WTC11 (cell line): Measurements from ENCODE around the gene KCNC3. TPM values are rescaled to one million over a fixed set of nuclear protein-coding genes. Genes with fewer than 3 reads are reported as not detected.
A peak's percentile ranks its signal among the peaks of the same experiment; 100 is the strongest.

Experiments
- ATAC-seq: fragments of 200-7000 bp; cut with Tn5 transposase; 2 replicates; pipeline ENCODE4 v1.10.0; 2021; ENCODE audit warnings: mild to moderate bottlenecking, moderate library complexity
- CTCF ChIA-PET: fragments of 300-600 bp; sonication (Branson Sonifier 250); formaldehyde crosslinking; loops from one replicate; lab custom pipeline; 2021; ENCODE audit warnings: antibody characterized with exemption; lab: Charles Lee
- POLR2A ChIA-PET: fragments of 350-600 bp; sonication (Branson Sonifier 250); formaldehyde crosslinking; loops from one replicate; lab custom pipeline; 2021; ENCODE audit warnings: antibody characterized with exemption; lab: Charles Lee
- DNase-seq: peaks from one replicate; pipeline ENCODE4 v3.0.0; 2021; ENCODE audit warnings: low spot score
- H3K27ac Mint-ChIP-seq: 2 replicates; pipeline ENCODE4 v1.8.0; 2021; ENCODE audit warnings: mixed read lengths
- H3K27me3 Mint-ChIP-seq: 2 replicates; pipeline ENCODE4 v1.8.0; 2021; ENCODE audit warnings: low read depth, mild to moderate bottlenecking, moderate library complexity, mixed read lengths
- H3K36me3 Mint-ChIP-seq: 2 replicates; pipeline ENCODE4 v1.8.0; 2021; ENCODE audit warnings: mixed read lengths
- H3K4me1 Mint-ChIP-seq: 2 replicates; pipeline ENCODE4 v1.8.0; 2022; ENCODE audit warnings: mixed read lengths
- H3K4me3 Mint-ChIP-seq: 2 replicates; pipeline ENCODE4 v1.8.0; 2021; ENCODE audit warnings: mild to moderate bottlenecking, moderate library complexity, mixed read lengths
- H3K9me3 Mint-ChIP-seq: 2 replicates; pipeline ENCODE4 v1.8.0; 2021; ENCODE audit warnings: mixed read lengths
- CREM ChIP-seq: sonication (generic); formaldehyde crosslinking; IDR thresholded peaks from 2 replicates; pipeline ENCODE4 v1.8.1; 2022; ENCODE audit warnings: mild to moderate bottlenecking, missing genetic modification reagents, moderate library complexity
- GTF2I ChIP-seq: fragments of 250-450 bp; sonication (Bioruptor Pico); conservative IDR thresholded peaks from 2 replicates; pipeline ENCODE4 v1.4.0; 2021; ENCODE audit warnings: mild to moderate bottlenecking
- TEAD1 ChIP-seq: sonication (generic); formaldehyde crosslinking; IDR thresholded peaks from 2 replicates; pipeline ENCODE4 v1.8.0; 2022; ENCODE audit warnings: mild to moderate bottlenecking, missing genetic modification reagents
- TEAD4 ChIP-seq: sonication (generic); formaldehyde crosslinking; IDR thresholded peaks from 2 replicates; pipeline ENCODE4 v1.8.0; 2022; ENCODE audit warnings: mild to moderate bottlenecking, missing genetic modification reagents
- ZNF396 ChIP-seq: fragments of 250-450 bp; sonication (Bioruptor Pico); IDR thresholded peaks from 2 replicates; pipeline ENCODE4 v1.8.0; 2021; ENCODE audit warnings: mild to moderate bottlenecking, moderate library complexity, borderline replicate concordance
- total RNA-seq: library from RNA; stranded (reverse); gene quantifications from 3 replicates; pipeline ENCODE4 v1.2.3, GENCODE V29; 2021
- TF ChIP-seq, protein P1 (sequence below): sonication (generic); formaldehyde crosslinking; IDR thresholded peaks from 2 replicates; pipeline ENCODE4 v1.8.1; 2022; ENCODE audit warnings: missing genetic modification reagents, borderline replicate concordance
- TF ChIP-seq, protein P2 (sequence below): sonication (generic); formaldehyde crosslinking; IDR thresholded peaks from 2 replicates; pipeline ENCODE4 v1.8.0; 2022; ENCODE audit warnings: mild to moderate bottlenecking, missing genetic modification reagents
- TF ChIP-seq, protein P3 (sequence below): sonication (generic); formaldehyde crosslinking; IDR thresholded peaks from 2 replicates; pipeline ENCODE4 v1.8.1; 2023; ENCODE audit warnings: mild to moderate bottlenecking, moderate library complexity, missing genetic modification reagents
- TF ChIP-seq, protein P4 (sequence below): fragments of 250-450 bp; sonication (Bioruptor Pico); IDR thresholded peaks from 2 replicates; pipeline ENCODE4 v2.1.2; 2022; ENCODE audit warnings: mild to moderate bottlenecking, moderate library complexity
- TF ChIP-seq, protein P5 (sequence below): sonication (generic); formaldehyde crosslinking; IDR thresholded peaks from 2 replicates; pipeline ENCODE4 v1.8.1; 2022; ENCODE audit warnings: mild to moderate bottlenecking, moderate library complexity, missing genetic modification reagents
- TF ChIP-seq, protein P6 (sequence below): sonication (generic); formaldehyde crosslinking; IDR thresholded peaks from 2 replicates; pipeline ENCODE4 v1.8.0; 2022; ENCODE audit warnings: missing genetic modification reagents
- TF ChIP-seq, protein P7 (sequence below): sonication (generic); formaldehyde crosslinking; conservative IDR thresholded peaks from 2 replicates; pipeline ENCODE4 v1.8.1; 2022; ENCODE audit warnings: mild to moderate bottlenecking, missing genetic modification reagents
- TF ChIP-seq, protein P8 (sequence below): sonication (generic); formaldehyde crosslinking; conservative IDR thresholded peaks from 2 replicates; pipeline ENCODE4 v1.8.1; 2023; ENCODE audit warnings: mild to moderate bottlenecking, low read depth, missing genetic modification reagents, moderate library complexity

The KCNC3 gene
- total RNA-seq, 1 experiment from 2014 or later = 8.5 TPM

DNA sequence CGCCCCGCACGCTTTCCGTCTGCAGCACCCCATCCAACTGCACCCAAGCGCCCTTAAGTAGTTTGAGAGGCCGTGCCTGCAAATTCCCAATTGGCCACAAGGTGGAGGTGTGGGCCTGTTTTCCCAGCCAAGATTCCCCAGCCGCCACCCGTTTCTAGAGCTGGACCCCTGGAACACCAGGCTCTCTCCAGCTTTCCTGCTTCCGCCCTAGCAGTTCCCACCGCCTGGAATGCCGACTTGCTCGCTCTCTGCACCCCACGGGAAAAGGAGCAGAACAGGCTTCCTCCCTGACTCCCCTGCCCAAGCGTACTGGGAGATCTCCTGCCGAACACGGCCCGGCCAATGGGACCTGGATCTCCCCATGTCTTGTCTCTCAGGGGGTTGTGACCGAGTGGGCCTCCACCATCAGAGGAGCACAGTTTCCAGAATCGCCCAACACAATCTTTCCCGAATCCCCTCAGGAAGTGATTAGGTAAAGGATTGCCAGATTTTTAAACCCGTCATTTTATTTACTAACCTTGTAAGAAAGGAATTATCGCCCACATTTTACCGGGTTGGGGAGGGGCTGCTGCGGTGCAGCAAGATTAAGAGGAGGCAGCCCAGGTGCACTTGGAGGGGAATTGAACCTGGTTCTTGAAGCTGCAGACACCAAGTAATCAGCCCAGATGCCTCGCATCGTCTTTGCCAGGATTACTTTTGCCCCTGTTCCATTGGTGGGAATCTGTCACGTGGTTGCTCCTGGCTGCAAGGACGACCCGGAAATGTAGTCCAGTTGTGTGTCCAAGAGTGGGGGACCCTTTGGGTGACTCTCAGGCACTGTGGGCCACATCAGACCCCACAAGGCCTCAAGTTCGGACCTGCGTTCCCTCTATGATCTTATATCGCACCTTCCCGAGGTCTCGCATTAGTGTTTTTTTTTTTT is 39.7 kb upstream of the KCNC3 start (continued):
- TF ChIP-seq, protein P1, sequence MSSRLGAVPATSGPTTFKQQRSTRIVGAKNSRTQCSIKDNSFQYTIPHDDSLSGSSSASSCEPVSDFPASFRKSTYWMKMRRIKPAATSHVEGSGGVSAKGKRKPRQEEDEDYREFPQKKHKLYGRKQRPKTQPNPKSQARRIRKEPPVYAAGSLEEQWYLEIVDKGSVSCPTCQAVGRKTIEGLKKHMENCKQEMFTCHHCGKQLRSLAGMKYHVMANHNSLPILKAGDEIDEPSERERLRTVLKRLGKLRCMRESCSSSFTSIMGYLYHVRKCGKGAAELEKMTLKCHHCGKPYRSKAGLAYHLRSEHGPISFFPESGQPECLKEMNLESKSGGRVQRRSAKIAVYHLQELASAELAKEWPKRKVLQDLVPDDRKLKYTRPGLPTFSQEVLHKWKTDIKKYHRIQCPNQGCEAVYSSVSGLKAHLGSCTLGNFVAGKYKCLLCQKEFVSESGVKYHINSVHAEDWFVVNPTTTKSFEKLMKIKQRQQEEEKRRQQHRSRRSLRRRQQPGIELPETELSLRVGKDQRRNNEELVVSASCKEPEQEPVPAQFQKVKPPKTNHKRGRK (CRISPR knock-in tag) = no peak
- TF ChIP-seq, protein P2, sequence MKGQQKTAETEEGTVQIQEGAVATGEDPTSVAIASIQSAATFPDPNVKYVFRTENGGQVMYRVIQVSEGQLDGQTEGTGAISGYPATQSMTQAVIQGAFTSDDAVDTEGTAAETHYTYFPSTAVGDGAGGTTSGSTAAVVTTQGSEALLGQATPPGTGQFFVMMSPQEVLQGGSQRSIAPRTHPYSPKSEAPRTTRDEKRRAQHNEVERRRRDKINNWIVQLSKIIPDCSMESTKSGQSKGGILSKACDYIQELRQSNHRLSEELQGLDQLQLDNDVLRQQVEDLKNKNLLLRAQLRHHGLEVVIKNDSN (CRISPR knock-in tag) = peak; percentile 90
- TF ChIP-seq TEAD4 (CRISPR knock-in tag) = 0 out of 2 replicates have a peak, but pooled peaks have one; percentile 61
- TF ChIP-seq, protein P3, sequence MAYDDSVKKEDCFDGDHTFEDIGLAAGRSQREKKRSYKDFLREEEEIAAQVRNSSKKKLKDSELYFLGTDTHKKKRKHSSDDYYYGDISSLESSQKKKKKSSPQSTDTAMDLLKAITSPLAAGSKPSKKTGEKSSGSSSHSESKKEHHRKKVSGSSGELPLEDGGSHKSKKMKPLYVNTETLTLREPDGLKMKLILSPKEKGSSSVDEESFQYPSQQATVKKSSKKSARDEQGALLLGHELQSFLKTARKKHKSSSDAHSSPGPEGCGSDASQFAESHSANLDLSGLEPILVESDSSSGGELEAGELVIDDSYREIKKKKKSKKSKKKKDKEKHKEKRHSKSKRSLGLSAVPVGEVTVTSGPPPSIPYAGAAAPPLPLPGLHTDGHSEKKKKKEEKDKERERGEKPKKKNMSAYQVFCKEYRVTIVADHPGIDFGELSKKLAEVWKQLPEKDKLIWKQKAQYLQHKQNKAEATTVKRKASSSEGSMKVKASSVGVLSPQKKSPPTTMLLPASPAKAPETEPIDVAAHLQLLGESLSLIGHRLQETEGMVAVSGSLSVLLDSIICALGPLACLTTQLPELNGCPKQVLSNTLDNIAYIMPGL (CRISPR knock-in tag) = peak; percentile 47; the same call in 1 of the 2 replicates
- TF ChIP-seq, protein P4, sequence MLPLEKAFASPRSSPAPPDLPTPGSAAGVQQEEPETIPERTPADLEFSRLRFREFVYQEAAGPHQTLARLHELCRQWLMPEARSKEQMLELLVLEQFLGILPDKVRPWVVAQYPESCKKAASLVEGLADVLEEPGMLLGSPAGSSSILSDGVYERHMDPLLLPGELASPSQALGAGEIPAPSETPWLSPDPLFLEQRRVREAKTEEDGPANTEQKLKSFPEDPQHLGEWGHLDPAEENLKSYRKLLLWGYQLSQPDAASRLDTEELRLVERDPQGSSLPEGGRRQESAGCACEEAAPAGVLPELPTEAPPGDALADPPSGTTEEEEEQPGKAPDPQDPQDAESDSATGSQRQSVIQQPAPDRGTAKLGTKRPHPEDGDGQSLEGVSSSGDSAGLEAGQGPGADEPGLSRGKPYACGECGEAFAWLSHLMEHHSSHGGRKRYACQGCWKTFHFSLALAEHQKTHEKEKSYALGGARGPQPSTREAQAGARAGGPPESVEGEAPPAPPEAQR (CRISPR knock-in tag) = no peak
- TF ChIP-seq, protein P5, sequence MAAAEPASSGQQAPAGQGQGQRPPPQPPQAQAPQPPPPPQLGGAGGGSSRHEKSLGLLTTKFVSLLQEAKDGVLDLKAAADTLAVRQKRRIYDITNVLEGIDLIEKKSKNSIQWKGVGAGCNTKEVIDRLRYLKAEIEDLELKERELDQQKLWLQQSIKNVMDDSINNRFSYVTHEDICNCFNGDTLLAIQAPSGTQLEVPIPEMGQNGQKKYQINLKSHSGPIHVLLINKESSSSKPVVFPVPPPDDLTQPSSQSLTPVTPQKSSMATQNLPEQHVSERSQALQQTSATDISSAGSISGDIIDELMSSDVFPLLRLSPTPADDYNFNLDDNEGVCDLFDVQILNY (CRISPR knock-in tag) = no peak
- TF ChIP-seq, protein P6, sequence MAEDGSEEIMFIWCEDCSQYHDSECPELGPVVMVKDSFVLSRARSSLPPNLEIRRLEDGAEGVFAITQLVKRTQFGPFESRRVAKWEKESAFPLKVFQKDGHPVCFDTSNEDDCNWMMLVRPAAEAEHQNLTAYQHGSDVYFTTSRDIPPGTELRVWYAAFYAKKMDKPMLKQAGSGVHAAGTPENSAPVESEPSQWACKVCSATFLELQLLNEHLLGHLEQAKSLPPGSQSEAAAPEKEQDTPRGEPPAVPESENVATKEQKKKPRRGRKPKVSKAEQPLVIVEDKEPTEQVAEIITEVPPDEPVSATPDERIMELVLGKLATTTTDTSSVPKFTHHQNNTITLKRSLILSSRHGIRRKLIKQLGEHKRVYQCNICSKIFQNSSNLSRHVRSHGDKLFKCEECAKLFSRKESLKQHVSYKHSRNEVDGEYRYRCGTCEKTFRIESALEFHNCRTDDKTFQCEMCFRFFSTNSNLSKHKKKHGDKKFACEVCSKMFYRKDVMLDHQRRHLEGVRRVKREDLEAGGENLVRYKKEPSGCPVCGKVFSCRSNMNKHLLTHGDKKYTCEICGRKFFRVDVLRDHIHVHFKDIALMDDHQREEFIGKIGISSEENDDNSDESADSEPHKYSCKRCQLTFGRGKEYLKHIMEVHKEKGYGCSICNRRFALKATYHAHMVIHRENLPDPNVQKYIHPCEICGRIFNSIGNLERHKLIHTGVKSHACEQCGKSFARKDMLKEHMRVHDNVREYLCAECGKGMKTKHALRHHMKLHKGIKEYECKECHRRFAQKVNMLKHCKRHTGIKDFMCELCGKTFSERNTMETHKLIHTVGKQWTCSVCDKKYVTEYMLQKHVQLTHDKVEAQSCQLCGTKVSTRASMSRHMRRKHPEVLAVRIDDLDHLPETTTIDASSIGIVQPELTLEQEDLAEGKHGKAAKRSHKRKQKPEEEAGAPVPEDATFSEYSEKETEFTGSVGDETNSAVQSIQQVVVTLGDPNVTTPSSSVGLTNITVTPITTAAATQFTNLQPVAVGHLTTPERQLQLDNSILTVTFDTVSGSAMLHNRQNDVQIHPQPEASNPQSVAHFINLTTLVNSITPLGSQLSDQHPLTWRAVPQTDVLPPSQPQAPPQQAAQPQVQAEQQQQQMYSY (CRISPR knock-in tag) = peak; percentile 94
- no peak for TF ChIP-seq ZNF396 (CRISPR knock-in tag)
- TF ChIP-seq, protein P7, sequence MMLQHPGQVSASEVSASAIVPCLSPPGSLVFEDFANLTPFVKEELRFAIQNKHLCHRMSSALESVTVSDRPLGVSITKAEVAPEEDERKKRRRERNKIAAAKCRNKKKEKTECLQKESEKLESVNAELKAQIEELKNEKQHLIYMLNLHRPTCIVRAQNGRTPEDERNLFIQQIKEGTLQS (CRISPR knock-in tag) = no peak
- no peak for TF ChIP-seq CREM (CRISPR knock-in tag)

DNA sequence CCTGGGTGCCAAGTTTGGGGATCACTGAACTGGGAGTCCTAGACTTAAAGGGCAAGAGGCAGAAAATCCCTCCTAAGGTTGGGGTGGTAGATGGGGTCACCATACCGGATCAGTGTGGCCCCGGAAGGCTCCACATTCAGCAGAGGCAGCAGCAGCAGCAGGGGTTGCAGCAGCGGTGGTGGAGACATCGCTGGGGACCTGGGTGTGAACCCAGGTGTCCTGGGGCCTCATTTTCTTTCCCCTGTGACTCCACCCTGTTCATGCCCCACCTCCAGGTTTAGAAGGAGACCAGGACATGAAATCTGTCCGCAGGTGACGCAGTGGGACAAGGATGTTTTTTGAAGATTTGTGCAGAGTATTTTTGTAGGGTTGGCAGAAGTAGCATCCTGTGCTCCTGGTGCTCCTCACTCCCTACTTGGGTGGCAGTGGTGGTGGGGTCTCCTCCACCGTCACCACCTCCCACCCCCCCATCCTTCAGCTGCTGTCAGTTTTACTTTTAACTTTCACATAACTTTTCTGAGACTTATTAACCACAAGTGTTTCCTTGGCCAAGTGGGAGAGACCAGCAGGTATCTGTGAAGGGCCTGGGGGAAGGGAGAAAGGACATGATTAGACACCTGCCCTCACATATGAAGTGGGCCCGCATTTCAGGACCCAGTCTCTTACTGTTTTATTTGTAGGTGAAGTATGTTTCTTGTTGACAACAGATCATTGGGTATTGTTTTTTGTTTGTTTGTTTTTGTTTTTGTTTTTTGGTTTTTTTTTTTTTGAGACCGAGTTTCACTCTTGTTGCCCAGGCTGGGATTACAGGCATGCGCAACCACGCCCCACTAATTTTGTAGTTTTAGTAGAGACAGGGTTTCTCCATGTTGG is 36.5 kb upstream of the KCNC3 start, which contains the start of gene NAPSA:
Gene NAPSA (minus strand): TSS at position 206 of the 873 bp plus-strand sequence. CDS start 18 bp downstream, at position 188.
- no peak for ATAC-seq
- peaks cover 17% of the 10 kb centered on the region for H3K27me3 Mint-ChIP-seq
- peaks cover 2% of the 10 kb centered on the region; the same call in 1 of the 2 replicates for H3K4me1 Mint-ChIP-seq
- TF ChIP-seq, protein P1 (CRISPR knock-in tag) = no peak
- TF ChIP-seq GTF2I (no peak), TEAD1 (no peak)
- TF ChIP-seq, protein P8, sequence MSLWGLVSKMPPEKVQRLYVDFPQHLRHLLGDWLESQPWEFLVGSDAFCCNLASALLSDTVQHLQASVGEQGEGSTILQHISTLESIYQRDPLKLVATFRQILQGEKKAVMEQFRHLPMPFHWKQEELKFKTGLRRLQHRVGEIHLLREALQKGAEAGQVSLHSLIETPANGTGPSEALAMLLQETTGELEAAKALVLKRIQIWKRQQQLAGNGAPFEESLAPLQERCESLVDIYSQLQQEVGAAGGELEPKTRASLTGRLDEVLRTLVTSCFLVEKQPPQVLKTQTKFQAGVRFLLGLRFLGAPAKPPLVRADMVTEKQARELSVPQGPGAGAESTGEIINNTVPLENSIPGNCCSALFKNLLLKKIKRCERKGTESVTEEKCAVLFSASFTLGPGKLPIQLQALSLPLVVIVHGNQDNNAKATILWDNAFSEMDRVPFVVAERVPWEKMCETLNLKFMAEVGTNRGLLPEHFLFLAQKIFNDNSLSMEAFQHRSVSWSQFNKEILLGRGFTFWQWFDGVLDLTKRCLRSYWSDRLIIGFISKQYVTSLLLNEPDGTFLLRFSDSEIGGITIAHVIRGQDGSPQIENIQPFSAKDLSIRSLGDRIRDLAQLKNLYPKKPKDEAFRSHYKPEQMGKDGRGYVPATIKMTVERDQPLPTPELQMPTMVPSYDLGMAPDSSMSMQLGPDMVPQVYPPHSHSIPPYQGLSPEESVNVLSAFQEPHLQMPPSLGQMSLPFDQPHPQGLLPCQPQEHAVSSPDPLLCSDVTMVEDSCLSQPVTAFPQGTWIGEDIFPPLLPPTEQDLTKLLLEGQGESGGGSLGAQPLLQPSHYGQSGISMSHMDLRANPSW (CRISPR knock-in tag) = no peak
- H3K27ac Mint-ChIP-seq = no peak within 1 kb of the TSS
- ChIA-PET CTCF (interaction anchor here (0.7 to 1.9 kb wide), 2 partner anchors 9 to 54 kb away, joined by 3 to 8 read pairs; no protein-coding TSS in a partner anchor), POLR2A (no interaction called here)
- DNase-seq = no peak
- H3K36me3 Mint-ChIP-seq = no peaks in the 10 kb centered on the region
- H3K4me3 Mint-ChIP-seq = no peak within 1 kb of the TSS
- H3K9me3 Mint-ChIP-seq = 0 out of 2 replicates have a peak, but pooled peaks cover 5% of the 10 kb centered on the region
